KBM-7 (cell line): ENCODE data around the gene PAX3.

Experiments
- DNase-seq: peaks from one replicate; pipeline ENCODE4 v3.0.0-alpha.2; 2015
- in situ Hi-C: fragments of 300-500 bp; cut with MboI; formaldehyde crosslinking; loops from 2 replicates; pipeline ENCODE4 v1.14.3; 2020; ENCODE audit warnings: low sequenced_read_pairs, low pct_unique_long_range_greater_than_20kb, mixed read lengths

PAX3 gene

GRCh38 chr2:222311978-222312738 is 13.4 kb upstream of the PAX3 start:
- DNase-seq: no peak
- in situ Hi-C loops: loop anchor here (25.0 kb wide), 2 partner anchors 250 kb away; no protein-coding TSS in a partner anchor

DNA sequence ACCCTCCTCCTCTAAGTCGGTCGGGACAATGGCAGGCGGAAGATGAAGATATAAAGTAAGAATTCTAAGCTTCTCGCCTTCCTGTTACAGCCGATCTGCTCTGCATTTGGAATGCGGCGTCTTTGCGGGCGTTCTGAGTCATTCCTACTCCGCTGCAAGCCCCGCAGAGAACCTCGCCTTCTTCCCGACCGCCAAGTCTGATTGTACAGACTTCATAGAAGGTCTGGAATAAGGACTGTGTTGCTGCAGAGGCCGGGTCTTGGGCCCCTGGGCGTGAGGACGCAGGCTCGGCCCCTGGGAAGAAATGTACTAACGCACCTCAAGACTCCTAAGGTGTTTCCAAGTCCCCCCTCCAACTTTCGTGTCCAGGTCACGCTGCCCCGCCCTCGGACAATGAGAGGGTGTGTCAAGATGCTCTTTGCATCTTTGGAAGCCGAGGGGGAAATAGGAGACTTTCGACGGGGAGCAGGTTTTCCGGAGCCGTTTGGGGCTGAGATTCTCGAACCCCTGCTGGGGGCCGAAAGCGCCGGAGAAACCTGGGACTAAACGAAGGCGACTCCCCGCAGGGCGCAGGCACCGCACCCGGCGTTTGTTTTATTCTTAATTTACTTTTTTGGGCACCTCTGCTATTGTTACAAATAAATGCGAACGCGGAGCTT is 12.7 kb upstream of the PAX3 start:
- in situ Hi-C loops: loop anchor here (25.0 kb wide), 2 partner anchors 249 to 251 kb away; no protein-coding TSS in a partner anchor
- DNase-seq: no peak

DNA sequence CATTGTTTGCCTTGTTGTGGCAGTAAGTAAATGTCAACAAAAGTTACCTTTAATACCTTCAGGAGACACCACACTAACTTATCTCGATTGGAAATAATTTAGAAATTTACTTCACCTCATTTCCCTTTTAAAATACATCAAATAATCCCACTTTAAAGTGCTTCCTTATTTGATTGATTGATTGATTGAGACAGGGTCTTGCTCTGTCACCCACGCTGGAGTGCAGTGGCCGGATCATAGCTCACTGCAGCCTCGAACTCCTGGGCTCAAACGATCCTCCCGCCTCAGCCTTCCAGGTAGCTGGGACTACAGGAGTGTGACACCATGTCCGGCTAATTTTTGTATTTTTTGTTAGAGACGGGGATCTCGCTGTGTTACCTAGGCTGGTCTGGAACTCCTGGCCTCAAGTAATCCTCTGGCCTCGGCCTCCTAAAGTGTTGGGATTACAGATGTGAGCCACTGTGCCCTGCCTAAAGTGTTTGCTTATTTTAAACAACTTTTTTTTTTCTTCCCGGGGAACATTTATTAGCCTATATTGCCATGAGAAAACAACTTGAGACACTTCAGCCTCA is 12.0 kb upstream of the PAX3 start:
- in situ Hi-C loops: loop anchor here (25.0 kb wide), 2 partner anchors 249 to 251 kb away; no protein-coding TSS in a partner anchor
- no peak for DNase-seq

DNA sequence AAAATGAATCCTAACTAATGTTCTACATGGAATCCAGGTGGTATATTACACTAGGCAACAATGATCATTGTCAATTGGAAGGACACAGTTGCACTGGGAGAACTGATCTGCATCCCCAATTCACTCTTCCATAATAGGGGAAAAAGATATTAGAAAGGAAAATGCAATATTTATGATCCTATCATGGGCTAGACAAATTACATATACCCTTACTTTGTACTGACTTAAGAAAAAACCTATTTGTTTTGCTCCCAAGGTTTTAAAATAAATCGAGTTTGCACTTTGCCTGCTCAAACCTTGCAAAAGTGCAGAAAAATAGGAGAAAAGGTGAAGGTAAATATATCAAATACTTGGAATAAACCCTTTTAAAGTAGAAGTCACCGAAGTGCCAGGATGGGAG is 11.0 kb upstream of the PAX3 start:
- in situ Hi-C loops: loop anchor here (25.0 kb wide), 2 partner anchors 247 to 253 kb away; no protein-coding TSS in a partner anchor

DNA sequence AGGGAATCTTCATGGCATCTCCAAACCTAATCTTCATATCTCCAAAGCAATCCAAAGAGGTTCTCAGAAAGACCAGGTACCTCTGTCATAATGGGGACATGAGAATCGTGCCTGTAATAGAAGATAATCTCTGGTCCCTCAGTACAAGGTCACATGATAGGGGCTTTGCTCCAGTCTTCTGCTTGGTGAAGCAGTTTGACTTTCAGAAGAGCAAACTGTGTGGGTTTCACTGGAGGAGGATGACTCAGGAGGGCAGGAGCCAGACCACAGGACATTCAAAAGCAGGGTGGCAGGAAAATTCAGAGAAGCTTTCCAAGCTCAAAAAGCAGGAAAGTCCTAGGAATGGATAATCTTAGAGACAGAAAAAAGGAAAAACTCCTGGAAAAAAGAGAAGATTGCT is 10.6 kb upstream of the PAX3 start:
- in situ Hi-C loops: loop anchor here (25.0 kb wide), 2 partner anchors 247 to 253 kb away; no protein-coding TSS in a partner anchor
- DNase-seq: no peak

More for the DNA sequence above, 11.0 kb upstream of the PAX3 start:
- DNase-seq: no peak

GRCh38 chr2:222307978-222308730 is 9.4 kb upstream of the PAX3 start:
- DNase-seq: no peak
- in situ Hi-C loops: loop anchor here (25.0 kb wide), 2 partner anchors 246 to 254 kb away; no protein-coding TSS in a partner anchor

DNA sequence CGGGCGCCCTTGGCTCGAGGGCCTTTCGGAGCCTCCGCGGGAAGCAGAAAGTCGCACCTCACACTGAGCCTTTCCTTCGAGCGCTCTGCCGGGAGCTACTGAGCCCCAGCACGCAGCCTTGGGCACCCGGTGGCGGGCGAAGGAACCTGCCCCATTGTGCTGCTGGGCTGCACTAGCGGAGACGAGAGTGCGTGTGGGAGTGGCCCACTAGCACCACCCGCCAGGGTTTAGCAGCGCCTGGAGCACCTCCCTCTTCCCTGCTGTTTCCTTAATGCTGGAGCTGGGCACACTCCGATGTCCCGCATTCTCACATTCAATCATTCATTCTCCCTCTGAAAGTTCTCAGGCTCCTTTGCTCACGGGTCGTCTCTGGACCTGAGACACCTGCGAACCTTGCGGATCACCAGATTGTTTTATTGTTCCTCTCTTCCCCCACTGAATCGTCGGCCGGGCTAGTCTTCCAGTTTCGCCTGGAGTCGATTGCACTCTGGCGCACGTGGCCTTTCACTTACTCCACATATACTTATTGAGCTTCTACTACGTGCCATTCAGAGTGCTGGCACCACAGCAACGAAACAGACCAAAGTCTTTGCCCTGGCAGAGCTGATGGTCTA is 8.5 kb upstream of the PAX3 start:
- DNase-seq: no peak

DNA sequence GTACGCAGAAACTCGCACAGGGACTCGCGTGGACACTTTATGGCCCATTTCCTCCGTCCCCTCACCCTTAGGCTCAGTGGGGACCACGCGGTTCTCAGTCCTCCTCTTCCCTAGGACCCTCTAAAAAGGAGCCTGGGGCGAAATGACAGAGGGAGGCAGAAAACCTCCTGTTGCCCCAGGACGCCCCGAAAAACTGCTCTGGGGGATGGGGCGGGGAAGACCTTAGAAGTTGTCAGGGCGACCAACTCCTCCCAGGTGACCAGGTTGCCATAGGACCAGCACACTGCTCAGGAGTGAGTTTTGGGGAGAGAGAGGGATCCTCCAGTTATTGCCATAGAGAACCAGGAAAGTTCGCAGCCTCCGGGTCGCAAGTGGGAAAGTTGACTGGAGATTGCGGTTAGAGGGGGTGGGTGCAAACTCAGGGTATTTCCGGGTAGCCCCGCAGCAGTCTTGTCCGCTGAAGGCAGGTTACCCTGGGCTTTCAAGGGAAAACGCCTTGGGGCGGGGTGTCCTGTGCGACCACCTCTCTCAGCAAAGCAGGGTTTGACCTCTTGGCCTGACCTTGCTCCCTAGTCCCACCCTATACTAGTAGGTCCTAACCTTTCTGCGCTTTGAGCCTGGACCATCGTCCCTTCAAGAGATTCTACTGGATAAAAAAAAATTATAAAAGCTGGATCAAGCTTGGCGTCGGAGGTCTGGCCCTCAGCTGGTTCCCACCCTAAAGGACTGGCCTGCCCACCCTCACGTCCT is 7.8 kb upstream of the PAX3 start:
- DNase-seq: no peak
- in situ Hi-C loops: loop anchor here (25.0 kb wide), 2 partner anchors 244 to 256 kb away; no protein-coding TSS in a partner anchor

More for the DNA sequence above, 8.5 kb upstream of the PAX3 start:
- in situ Hi-C loops: loop anchor here (25.0 kb wide), 2 partner anchors 245 to 255 kb away; no protein-coding TSS in a partner anchor

DNA sequence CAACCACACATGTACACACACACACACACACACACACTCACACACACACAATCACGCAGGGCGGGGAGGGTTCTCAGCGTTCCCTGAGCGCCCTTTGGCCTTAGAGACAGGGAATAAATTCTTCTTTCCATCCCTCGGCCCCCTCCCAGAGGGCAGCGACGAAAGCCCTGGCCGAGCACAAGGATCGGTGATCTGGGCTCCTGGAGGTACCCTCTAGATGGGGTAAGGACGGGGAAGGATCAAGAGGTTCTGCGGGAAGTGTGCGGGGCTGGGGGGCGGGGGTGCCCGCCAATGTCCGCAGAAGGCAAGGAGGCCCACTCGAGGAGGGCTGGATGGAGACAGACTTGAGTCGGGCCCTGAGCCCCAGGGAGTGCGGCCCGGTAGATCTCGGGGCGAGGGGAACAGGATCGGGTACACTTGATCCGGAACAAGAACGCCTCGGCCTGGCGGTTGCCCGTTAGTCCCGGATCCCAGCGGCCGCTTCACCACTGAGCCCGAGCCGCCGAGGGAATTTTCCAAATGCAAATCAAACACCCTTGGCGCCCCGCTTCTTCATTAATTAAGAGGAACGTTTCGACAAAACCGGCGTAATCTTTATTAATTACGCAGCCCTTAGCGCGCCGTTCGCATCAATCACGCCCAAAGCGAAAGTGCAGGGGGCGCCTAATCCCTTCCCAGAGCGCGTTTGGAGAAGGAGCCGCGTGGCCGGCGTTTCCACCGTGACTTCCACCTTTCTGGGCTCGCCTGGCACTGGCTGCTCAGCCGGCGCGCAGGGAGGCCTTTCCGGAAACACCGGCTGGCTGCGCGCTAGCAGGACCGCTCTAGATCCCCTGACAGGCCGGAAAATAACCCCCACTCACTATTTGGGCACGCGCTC is 7.0 kb upstream of the PAX3 start:
- DNase-seq: peak; percentile 66
- in situ Hi-C loops: loop anchor here (25.0 kb wide), 2 partner anchors 243 to 257 kb away; no protein-coding TSS in a partner anchor

DNA sequence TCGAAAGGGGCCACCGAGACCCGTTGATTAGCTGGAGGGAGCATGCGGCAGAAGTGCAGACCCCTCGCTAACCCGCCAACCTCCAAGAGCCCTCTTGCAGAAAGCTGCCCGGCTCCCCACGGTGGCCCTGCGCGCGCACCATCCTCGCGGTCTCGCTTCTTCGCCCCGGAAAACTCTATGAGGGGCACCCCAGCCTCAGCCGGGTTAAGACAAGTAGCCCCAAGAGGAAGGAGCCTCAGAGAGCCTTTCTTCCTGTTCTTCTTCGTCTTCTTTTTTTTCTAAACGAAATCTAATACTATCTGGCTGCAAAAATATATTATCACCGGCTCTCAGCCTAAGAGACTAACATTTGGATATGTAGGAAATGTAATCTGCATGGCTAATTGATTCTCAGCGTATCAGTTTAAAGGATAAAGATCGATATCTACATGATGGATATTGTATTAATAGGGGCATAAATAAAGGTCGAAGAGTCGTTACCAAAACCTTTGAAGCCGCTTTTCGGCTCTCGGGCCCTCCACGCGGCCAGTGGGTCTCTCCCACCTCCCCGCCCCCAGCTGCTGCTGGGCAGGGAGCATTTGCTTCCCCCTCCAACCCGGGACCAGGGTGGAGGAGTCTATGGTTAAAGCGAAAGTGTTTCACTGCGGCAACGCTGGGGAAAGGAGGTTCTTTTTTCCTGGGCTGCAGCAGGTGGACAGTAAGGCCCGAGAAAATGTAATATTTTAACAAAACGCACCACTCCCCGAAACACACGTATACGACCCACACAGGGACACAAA is 6.1 kb upstream of the PAX3 start:
- in situ Hi-C loops: loop anchor here (25.0 kb wide), 2 partner anchors 243 to 257 kb away; no protein-coding TSS in a partner anchor
- peak; percentile 72 for DNase-seq

DNA sequence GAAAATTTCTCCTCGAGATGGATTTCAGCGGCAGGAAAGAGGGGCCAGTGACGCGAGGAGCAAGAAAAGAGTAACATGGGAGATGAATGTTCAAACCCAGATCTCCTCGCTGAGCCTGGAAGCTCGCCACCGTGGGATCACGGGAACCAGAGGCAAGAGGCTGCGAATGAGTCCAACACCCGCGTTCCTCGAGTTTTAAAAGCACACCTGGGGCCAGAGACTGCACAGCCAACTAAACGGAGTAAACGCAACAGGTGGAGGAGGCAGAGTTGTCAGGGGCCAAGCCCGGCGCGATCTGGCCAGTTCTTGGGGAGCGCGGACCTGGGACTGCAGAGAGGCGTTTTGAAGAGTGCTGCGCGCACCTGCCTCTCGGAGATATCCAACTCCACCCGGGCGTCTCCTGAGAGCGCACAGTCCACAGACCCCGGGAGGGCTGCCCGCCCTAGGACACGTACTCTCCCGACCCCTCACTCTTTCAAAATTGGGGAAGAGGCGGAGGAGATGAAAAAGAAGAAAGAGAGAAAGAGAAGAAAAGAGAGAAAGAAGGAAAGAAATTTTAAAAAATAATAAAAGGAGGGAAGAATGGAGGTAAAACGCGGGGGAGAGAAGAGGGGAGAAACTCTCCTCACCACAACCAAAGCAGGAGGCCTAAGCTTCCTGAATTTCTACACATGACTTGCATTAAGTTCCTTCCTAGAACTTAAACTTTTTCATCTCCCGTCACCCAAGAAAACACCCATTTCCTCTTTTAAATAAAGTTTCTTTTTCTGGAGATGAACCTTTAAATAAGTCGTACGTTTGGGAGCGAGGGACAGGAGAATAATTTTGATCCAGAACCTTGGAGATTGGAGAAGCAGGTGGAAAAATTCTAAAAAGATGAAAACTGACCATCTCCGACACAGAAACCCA is 5.3 kb upstream of the PAX3 start:
- in situ Hi-C loops: loop anchor here (25.0 kb wide), 2 partner anchors 242 to 258 kb away; no protein-coding TSS in a partner anchor
- DNase-seq: peak; percentile 62

- in situ Hi-C loops: loop anchor here (25.0 kb wide), 2 partner anchors 241 to 259 kb away; no protein-coding TSS in a partner anchor
- no peak for DNase-seq
Measured at GRCh38 chr2:222303045-222303827, 4.4 kb upstream of the PAX3 start.

- no peak for DNase-seq
- in situ Hi-C loops: loop anchor here (25.0 kb wide), 2 partner anchors 240 to 260 kb away; no protein-coding TSS in a partner anchor
Measured at GRCh38 chr2:222302178-222303018, 3.6 kb upstream of the PAX3 start.

GRCh38 chr2:222301796-222302118 is 3.0 kb upstream of the PAX3 start:
- DNase-seq: no peak
- in situ Hi-C loops: loop anchor here (25.0 kb wide), 2 partner anchors 239 to 261 kb away; no protein-coding TSS in a partner anchor
